ENCODE measurements around the gene CDKN1C.

Gene CDKN1C

DNA sequence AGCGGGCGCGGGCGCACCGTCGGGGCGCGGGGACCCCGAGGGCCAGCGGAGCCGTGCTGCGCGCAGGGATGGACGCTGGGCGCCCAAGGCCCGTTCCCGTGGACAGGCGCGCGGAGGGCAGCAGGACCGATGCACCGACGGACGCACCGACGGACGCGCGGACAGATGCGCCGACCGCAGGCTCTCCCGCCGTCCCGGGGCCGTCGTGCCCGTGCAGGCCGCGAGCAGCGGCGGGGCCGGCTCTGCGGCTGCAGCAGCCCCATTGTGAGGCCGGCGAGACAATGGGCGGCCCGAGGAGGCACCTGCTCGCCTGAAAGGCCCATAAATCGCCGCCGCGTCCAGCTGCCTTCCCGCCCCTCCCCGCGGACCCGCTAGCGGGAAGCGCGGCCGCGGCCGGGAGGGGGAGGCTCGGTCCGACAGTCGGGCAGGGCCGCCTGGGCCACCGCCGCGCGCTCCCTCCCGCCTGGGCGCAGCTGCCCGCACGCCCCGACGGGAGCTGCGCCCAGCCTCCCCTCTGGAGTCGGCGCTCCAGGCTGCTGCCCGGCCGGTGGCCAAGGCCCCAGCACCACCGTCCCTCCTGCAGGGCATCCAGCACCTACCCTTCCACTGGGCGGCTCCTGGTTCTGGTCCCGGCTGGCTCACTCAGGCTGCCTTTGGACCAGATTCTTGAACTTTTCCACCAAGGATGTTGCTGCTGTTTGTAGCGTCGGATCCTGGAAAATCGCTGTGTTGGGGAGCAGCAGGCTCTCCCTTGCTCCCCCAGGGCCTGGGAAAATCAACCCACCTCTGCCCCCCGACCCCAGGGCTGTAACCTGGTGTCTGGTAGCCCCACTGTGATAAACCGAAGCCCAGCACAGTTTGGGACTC lies 15.8 kb downstream of the CDKN1C start:
- DNase-seq (ENCODE audit: low read depth) = no peak

GRCh38 chr11:2869134-2869526 lies 16.4 kb downstream of the CDKN1C start:
- no peak for DNase-seq (ENCODE audit: low read depth)

DNA sequence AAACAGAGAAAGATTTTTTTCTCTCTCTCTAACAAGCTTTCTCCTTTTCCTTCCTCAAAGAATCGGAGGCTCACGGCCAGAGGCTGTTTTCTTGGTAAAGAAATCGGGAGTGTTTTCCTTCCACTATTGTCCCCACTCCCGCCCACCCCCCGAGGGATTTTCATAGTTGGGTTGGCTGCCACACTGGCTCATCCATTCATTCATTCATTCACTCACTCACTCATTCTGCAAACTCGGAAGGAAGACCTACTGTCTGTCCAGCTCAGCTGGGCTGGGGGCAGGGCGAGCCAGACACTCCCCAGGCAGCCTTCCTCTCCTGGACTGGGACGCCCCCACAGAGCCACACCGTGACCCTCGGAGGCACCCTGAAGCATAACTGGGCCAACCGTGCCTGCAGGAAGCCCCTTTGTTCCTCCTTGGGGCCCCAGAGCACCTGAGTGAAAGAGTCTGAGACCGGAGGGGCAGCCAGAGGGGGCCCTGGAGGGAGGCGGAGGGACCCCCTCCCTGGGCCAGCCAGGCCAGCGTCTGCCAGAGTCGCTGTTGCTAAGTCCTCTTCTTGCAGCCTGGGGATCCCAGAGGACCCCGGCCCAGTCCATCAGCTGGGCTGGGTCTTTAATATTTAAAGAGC lies 17.0 kb downstream of the CDKN1C start:
- DNase-seq (ENCODE audit: low read depth) = no peak

DNA sequence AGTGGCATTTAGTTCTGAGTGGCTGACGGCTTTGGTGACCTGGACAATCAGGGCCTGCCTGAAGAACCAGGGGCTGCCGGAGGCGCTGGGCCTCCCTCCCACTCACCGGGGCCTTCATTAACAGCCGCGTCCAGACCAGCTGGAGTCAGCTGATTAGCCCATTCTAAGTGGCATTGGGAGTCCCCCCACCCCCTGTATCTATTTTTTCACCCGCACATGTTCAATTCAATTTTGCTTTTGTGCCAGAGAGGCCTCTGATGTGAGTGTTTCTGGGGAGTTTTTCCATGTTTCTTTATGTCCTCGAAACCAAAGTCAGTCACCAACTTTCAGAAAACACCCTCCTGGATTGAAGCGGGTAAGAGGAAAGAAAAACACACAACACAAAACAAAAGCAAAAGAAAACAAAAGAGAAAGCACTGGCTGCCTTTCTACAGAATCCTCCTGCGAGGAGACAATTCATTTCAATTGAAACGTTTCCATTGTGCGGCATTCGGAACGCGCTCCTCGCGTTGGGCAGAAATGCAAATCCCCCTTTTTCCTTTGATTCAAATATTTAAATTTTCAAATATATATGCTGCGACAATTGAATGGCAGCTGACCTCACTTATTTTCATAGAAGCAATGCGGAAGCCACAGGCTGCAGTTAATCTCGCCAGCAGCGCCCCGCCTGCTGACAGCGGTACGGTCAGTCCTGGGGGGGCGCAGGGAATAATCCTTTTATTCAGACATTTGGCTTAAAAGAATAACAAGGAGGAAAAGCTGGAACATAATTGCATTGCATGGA lies 17.7 kb downstream of the CDKN1C start:
- no peak for DNase-seq (ENCODE audit: low read depth)

DNA sequence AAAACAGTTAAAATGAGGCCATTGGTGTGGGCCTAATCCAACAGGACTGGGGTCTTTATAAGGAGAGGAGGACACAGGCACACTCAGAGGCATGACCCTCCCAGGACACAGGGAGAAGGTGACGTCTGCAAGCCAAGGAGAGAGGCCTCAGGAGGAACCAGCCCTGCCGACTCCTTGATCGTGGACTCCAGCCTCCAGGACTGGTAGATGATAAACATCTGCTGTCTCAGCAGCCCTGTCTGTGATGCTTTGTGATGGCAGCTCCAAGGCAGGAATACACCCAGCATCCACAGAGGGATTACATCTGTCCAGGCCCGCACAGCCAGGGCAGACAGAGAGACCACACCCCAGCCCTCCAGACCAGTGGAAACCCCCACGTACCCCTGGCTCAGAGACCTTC lies 18.4 kb downstream of the CDKN1C start:
- DNase-seq (ENCODE audit: low read depth) = no peak

- DNase-seq (ENCODE audit: low read depth) = no peak
Measured at GRCh38 chr11:2865922-2866577, 19.5 kb downstream of the CDKN1C start.

DNA sequence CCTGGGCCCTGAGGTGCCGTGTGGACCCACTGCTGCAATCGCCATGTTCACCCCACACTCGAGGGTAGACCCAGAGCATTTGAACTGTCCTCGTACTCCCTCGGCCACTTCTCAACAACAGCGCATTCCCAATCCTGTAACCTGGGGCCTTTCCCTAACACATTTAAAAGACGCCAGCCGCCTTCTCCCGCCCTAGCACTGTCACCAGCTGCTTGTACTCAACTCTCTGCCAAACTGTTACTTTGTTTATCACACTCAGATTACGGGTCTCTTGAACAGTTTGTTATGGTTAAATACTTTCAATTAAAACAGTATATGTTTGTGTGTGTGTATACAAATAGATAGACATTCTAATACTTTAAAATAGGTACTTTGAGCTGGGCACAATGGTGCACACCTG lies 20.7 kb downstream of the CDKN1C start:
- DNase-seq (ENCODE audit: low read depth) = no peak

- DNase-seq (ENCODE audit: low read depth) = no peak
Measured at GRCh38 chr11:2863276-2863618, 22.3 kb downstream of the CDKN1C start.

GRCh38 chr11:2862395-2863275 lies 22.9 kb downstream of the CDKN1C start:
- no peak for DNase-seq (ENCODE audit: low read depth)

DNA sequence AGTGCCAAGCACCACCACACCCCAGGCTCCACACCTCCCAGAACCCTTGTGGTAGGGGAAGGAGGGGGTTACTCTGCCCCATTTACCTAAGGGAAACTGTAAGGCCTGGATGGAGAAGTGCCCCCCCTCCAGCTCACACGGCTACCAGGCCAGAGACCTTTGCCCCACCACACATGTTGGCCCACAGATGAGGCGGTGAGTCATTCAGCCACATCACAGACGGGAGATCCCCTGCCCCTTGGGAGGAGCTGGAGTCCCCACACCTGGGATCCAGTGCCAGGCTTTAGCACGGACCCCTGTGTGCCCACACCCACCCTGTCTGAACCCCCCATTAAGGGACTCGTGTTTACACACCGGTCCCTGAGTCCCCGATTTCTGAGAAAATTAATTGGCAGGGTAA lies 24.9 kb downstream of the CDKN1C start:
- no peak for DNase-seq (ENCODE audit: low read depth)

DNA sequence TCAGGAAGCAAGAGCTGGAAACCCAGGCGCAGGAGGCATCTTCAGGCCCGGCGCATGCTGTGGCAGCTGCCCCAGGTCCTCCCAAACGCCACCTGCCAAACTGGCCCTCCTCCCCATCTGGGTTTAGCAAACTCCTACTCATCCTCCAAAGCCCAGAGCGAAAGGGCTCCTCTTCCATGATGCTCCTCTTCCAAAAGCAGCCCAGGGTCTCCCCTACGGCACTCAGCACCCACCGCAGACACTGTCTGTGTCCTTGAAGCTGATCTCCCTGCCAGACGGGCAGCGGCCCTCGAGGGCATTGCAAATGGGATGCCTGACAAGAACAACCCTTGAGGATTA lies 25.9 kb downstream of the CDKN1C start:
- no peak for DNase-seq (ENCODE audit: low read depth)

DNA sequence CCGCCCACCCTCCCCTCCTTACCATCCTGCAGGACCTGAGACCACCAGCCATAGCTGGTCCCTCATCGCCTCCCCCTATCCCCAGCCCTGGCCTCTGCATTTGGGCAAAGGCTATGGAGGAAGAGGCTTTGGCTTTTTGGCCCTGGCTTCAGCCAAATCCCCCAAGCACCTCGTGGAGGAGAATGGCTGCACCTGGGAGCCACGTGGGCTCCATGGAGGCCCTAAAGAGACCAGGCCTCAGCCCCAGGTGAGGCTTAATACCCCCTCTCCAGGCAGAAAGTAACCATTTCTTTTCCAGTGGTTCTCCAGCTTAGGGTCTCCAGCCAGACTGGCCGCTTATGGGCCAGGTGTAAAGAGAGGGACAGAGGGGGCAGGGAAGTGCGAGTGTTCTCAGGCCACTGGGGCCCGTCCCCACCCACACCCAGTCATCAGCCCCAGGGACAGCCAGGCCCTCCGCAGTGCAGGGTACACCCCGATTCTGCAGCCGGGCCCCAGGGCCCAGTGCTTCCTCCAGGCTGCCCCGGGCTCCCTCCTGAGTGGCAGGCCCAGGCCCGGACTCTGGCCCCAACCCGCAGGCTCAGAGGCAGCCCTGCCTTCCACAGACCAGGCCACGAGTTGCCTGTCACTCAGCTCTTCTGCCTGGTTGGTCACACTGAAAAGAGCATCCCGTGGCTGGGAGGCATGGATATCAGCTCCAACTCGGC lies 26.4 kb downstream of the CDKN1C start:
- DNase-seq (ENCODE audit: low read depth) = no peak

GRCh38 chr11:2857918-2858317 lies 27.7 kb downstream of the CDKN1C start:
- no peak for DNase-seq (ENCODE audit: low read depth)

DNA sequence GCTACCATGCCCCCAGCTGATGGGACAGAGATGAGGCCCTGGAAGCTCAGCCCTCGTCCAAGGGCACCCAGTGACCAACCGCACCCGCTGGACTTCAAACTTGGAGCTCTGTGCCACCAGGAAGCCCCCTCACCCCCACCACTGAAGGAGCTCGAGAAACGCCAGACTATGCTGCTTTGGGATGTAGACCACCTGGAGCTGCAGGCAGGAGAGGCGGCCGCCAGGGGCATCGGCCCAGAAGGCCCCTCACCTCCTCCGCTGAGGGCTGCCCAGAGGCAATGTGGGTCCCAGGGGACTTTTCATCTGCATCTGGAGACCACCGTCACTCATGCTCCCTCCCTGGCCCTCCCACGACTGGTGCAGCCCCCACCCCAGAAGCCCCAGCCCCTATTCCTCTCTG lies 28.3 kb downstream of the CDKN1C start:
- DNase-seq (ENCODE audit: low read depth) = no peak

DNA sequence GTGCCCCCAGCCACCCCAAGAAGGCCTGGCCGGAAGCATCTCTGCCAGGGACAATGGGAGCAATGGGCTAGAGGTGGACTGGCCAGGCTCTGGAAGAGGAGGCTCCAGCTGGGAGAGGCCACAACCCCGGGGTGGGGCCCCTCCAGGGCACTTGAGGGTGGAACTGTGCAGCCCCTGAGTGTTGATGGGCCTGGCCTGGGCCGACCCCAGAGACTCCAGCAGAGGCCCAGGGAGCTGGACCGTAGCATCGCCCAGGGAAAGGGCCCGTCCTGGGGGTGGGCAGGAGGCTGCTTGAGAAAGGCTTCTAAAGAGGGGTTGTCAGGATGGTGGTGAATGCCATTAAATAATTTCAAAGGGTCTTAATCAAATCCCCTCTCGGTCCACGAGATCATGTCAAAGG lies 30.4 kb downstream of the CDKN1C start:
- no peak for DNase-seq (ENCODE audit: low read depth)

DNA sequence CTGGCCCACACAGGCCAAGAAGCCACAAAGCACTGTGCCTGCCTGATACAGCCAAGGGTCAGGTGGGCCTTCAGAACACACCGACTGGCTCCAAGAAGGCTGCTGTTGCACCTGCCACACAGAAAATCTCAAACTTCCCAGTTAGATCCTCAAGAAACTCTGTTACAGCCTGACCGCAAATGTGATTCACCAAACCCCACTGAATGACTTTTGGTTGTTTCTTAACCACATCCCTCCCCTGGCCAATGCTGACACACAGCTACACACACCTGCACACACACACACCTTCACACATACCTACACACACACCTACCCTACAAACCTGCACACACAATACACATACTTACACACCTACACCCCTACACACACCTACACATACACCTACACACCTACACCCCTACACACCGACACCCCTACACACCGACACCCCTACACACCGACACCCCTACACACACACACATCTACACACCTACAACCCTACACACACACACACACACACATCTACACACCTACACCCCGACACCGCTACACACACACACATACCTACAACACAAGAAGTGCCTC lies 31.5 kb downstream of the CDKN1C start:
- no peak for DNase-seq (ENCODE audit: low read depth)

DNA sequence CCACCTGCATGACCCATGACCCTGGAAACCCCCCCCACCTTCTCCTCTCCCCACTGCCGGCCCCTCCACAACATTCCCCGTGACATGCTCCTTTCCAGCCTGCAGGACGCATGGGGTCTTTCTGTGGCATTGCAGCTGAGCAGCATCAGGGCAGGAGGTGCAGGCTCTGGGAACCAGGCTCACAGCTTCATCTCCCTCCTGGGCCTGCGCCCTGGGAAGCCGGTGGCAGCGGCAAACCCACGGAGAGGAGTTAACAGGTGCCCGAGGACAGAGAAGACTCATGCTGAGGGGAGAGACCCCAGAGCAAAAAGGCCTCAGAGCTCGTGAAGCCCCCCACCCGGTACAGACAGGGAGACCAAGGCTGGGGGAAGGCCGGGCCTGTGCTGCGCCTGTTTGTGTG lies 32.2 kb downstream of the CDKN1C start:
- no peak for DNase-seq (ENCODE audit: low read depth)

DNA sequence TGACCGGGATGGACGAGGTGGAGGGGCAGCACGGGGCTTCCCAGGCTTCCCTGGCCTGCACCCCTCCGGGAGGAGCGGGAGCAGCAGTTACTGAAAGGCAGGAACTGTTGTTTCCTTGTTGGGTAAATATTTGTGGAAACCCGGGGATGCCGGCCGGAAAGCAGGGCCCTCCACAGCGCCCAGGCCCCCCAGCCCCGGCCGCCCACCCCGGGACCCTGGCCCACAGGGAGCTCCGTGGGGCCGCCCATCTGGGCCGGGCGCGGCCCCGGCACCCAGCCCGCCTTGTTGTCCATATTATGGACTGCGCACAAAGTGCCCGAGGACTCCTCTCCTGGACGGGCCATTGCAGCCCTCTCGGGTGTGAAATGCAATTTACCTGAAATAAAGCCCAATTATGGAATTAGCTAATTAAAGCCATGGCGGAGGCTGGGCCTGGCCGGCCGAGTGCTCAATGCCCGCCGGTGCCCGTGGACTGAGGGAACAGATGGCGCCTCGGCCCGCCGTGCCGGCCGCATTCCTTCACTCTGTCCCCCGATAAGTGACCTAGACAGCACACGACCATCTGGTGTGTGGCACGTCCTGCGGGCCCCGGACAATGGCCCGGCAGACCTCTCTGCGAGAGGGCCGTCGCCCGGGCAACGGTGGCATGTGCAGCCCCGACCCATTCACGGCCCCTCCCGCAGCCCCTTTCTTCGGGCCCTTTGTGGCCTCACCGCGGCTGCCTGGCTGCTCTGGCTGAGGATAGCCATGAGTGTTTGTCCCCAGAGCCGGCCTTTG lies 35.4 kb downstream of the CDKN1C start:
- no peak for DNase-seq (ENCODE audit: low read depth)

DNA sequence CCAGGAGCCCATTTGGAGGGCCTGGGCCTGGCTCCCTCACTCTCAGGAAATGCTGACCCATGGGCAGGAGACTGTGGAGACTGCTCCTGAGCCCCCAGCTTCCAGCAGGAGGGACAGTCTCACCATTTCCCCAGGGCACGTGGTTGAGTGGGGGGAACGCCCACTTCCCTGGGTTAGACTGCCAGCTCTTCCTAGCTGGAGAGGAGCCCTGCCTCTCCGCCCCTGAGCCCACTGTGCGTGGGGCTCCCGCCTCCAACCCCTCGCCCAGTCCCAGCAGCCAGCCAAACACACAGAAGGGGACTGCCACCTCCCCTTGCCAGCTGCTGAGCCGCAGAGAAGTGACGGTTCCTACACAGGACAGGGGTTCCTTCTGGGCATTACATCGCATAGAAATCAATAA lies 37.1 kb downstream of the CDKN1C start:
- DNase-seq (ENCODE audit: low read depth) = no peak

- DNase-seq (ENCODE audit: low read depth) = no peak
Measured at GRCh38 chr11:2847561-2847960, 38.0 kb downstream of the CDKN1C start.

All from GM04504 (cell line).